Breast epithelium (tissue), 4 donors: ENCODE measurements around the gene FAM111A. TPM values are rescaled to one million over a fixed set of nuclear protein-coding genes. Genes with fewer than 3 reads are reported as not detected.

Experiments
- DNase-seq, 2 donors: peaks; one replicate each; pipeline ENCODE4 v3.0.0-alpha.2; 2019; ENCODE audit warnings: low spot score in 2 of 2
- H3K27ac ChIP-seq, 2 donors: fragments of 200-600 bp; sonication (generic) in 1 of 2; one replicate each; pipeline ENCODE4 v1.5.1; 2016 to 2019; ENCODE audit warnings: mild to moderate bottlenecking in 1 of 2
- H3K27me3 ChIP-seq, 2 donors: fragments of 200-600 bp; sonication (generic) in 1 of 2; one replicate each; pipeline versions ENCODE4 v1.5.1 to v1.6.0; 2017 to 2019; ENCODE audit warnings: control low read depth in 1 of 2, mild to moderate bottlenecking in 1 of 2
- H3K36me3 ChIP-seq: fragments of 200-600 bp; one replicate; pipeline ENCODE4 v1.5.1; 2019
- H3K4me1 ChIP-seq, 2 donors: fragments of 200-600 bp; sonication (generic); one replicate each; pipeline ENCODE4 v1.5.1; 2016 to 2019; ENCODE audit warnings: control low read depth in 1 of 2
- H3K4me3 ChIP-seq, 3 donors: fragments of 200-600 bp; sonication (generic); 1 replicate in 2 of 3; 2 replicates in 1 of 3; pipeline ENCODE4 v1.5.1; 2016 to 2019; ENCODE audit warnings: mild to moderate bottlenecking in 3 of 3, moderate library complexity in 2 of 3
- H3K9me3 ChIP-seq, 2 donors: fragments of 200-600 bp; sonication (generic) in 1 of 2; one replicate each; pipeline ENCODE4 v1.5.1; 2016 to 2019; ENCODE audit warnings: control low read depth in 1 of 2
- CTCF ChIP-seq, 3 donors: fragments of 450-650 bp; IDR thresholded peaks; one replicate each; pipeline ENCODE4 v1.5.1; 2016 to 2017; ENCODE audit warnings: antibody characterized with exemption in 3 of 3, mild to moderate bottlenecking in 3 of 3, moderate library complexity in 3 of 3
- POLR2A ChIP-seq: fragments of 450-650 bp; IDR thresholded peaks from one replicate; pipeline ENCODE4 v1.6.1; 2016; ENCODE audit warnings: antibody characterized with exemption, mild to moderate bottlenecking, moderate library complexity
- POLR2AphosphoS5 ChIP-seq, 3 donors: sonication (generic); formaldehyde crosslinking; IDR thresholded peaks; one replicate each; pipeline ENCODE4 v1.6.1; 2017; ENCODE audit warnings: antibody characterized with exemption in 3 of 3
- intact Hi-C: fragments of 100-400 bp; cut with DNase I; formaldehyde crosslinking; loops from one replicate; pipeline ENCODE4 v1.15.1; 2023; ENCODE audit warnings: low total_unique reads
- total RNA-seq, 3 donors: library from RNA; depleted of rRNA; stranded (reverse); fragments of >200 nt; gene quantifications; one replicate each; pipeline ENCODE4 v1.1.0, GENCODE V29; 2016

Gene FAM111A
- total RNA-seq, 3 donors from 2014 or later = 37.0 to 48.0 (median 44.6) TPM

- no peak for TF ChIP-seq CTCF (IDR thresholded peaks at IDR 0.05)
- TF ChIP-seq POLR2AphosphoS5 (IDR thresholded peaks at IDR 0.05) = no peak
- no peak for TF ChIP-seq POLR2A
- Histone ChIP-seq H3K4me3 (no peak overlapping the region), H3K9me3 (peaks cover 0 to 7% of the 10 kb centered on the region in 2 donors), H3K4me1 (peaks cover 0 to 6% of the 10 kb centered on the region in 2 donors), H3K36me3 (no peaks in the 10 kb centered on the region), H3K27ac (peak overlapping the region in 1 of 2 donors; percentile 52), H3K27me3 (no peaks in the 10 kb centered on the region)
- DNase-seq = no peak
- intact Hi-C loops = no loop called here
Observed at GRCh38 chr11:59181746-59182456, 39.2 kb downstream of the FAM111A start.

GRCh38 chr11:59182457-59183151 lies 39.9 kb downstream of the FAM111A start:
- H3K27me3 ChIP-seq = no peaks in the 10 kb centered on the region
- H3K9me3 ChIP-seq = peaks cover 0 to 7% of the 10 kb centered on the region in 2 donors
- intact Hi-C loops = no loop called here
- H3K27ac ChIP-seq = peak overlapping the region in 1 of 2 donors; percentile 52
- TF ChIP-seq POLR2A (no peak), CTCF (IDR thresholded peaks at IDR 0.05) (peak in 1 of 3 donors; percentile 27), POLR2AphosphoS5 (IDR thresholded peaks at IDR 0.05) (no peak)
- H3K4me3 ChIP-seq = no peak overlapping the region
- DNase-seq = no peak
- H3K4me1 ChIP-seq = peaks cover 0 to 6% of the 10 kb centered on the region in 2 donors
- no peaks in the 10 kb centered on the region for H3K36me3 ChIP-seq

- peak overlapping the region in 1 of 2 donors; percentile 52 for H3K27ac ChIP-seq
- TF ChIP-seq POLR2A = no peak
- no peak for TF ChIP-seq CTCF (IDR thresholded peaks at IDR 0.05)
- TF ChIP-seq POLR2AphosphoS5 (IDR thresholded peaks at IDR 0.05) = no peak
- intact Hi-C loops = no loop called here
Observed at GRCh38 chr11:59183771-59184170, 41.1 kb downstream of the FAM111A start.

GRCh38 chr11:59184691-59185339 lies 42.2 kb downstream of the FAM111A start:
- Histone ChIP-seq H3K27me3 (no peaks in the 10 kb centered on the region), H3K4me3 (no peak overlapping the region), H3K4me1 (peaks cover 0 to 9% of the 10 kb centered on the region in 2 donors), H3K9me3 (no peaks in the 10 kb centered on the region), H3K36me3 (no peaks in the 10 kb centered on the region), H3K27ac (peak overlapping the region in 1 of 2 donors; percentile 81)
- TF ChIP-seq CTCF (IDR thresholded peaks at IDR 0.05) (no peak), POLR2A (no peak), POLR2AphosphoS5 (IDR thresholded peaks at IDR 0.05) (no peak)
- intact Hi-C loops = no loop called here
- no peak for DNase-seq

More at GRCh38 chr11:59183771-59184170, 41.1 kb downstream of the FAM111A start:
- H3K4me1 ChIP-seq = peaks cover 0 to 9% of the 10 kb centered on the region in 2 donors
- no peak for DNase-seq
- no peak overlapping the region for H3K4me3 ChIP-seq
- no peaks in the 10 kb centered on the region for H3K36me3 ChIP-seq
- H3K9me3 ChIP-seq = peaks cover 0 to 7% of the 10 kb centered on the region in 2 donors
- H3K27me3 ChIP-seq = no peaks in the 10 kb centered on the region
